GM21576 (cell line): Measurements from ENCODE around the gene MON2.
"Not testable (repeated sequence)": the region's sequence is repeated elsewhere in the genome, so short reads cannot be mapped to it uniquely, and the experiment has no call there.

ENCODE experiments used
- ATAC-seq: cut with Tn5 transposase; IDR thresholded peaks from one replicate; pipeline ENCODE4 v1.9.1; 2021; ENCODE audit warnings: mild to moderate bottlenecking, moderate library complexity; ENCODE audit not compliant: unreplicated experiment

Gene MON2

GRCh38 chr12:62472472-62472871 is 5.8 kb downstream of the MON2 start:
- no peak for ATAC-seq

GRCh38 chr12:62481843-62482540 is 15.4 kb downstream of the MON2 start:
- no peak for ATAC-seq

GRCh38 chr12:62482769-62483168 is 16.1 kb downstream of the MON2 start:
- ATAC-seq, result no peak

- ATAC-seq, result no peak
These were observed 17.6 kb downstream of the MON2 start for GRCh38 chr12:62484233-62484632.

GRCh38 chr12:62505786-62506185 is 39.2 kb downstream of the MON2 start:
- no peak for ATAC-seq

GRCh38 chr12:62512901-62513300 is 46.3 kb downstream of the MON2 start:
- ATAC-seq, result no peak

GRCh38 chr12:62514080-62514479 is 47.5 kb downstream of the MON2 start:
- not testable (repeated sequence) for ATAC-seq

- ATAC-seq, result no peak
These were observed 50.3 kb downstream of the MON2 start for GRCh38 chr12:62516927-62517326.

GRCh38 chr12:62517887-62518286 is 51.3 kb downstream of the MON2 start:
- no peak for ATAC-seq

GRCh38 chr12:62519043-62519442 is 52.4 kb downstream of the MON2 start:
- no peak for ATAC-seq

GRCh38 chr12:62520361-62520760 is 53.7 kb downstream of the MON2 start:
- ATAC-seq, result no peak

GRCh38 chr12:62522984-62523383 is 56.4 kb downstream of the MON2 start:
- ATAC-seq, result no peak

- no peak for ATAC-seq
These were observed 57.0 kb downstream of the MON2 start for GRCh38 chr12:62523619-62524018.

- no peak for ATAC-seq
These were observed 58.6 kb downstream of the MON2 start for GRCh38 chr12:62525271-62525670.

GRCh38 chr12:62530596-62530995 is 64.0 kb downstream of the MON2 start:
- ATAC-seq, result no peak

GRCh38 chr12:62532333-62532732 is 65.7 kb downstream of the MON2 start:
- no peak for ATAC-seq

GRCh38 chr12:62533087-62533754 is 66.6 kb downstream of the MON2 start:
- ATAC-seq, result no peak

GRCh38 chr12:62533755-62534107 is 67.1 kb downstream of the MON2 start:
- no peak for ATAC-seq

- no peak for ATAC-seq
These were observed 69.9 kb downstream of the MON2 start for GRCh38 chr12:62536546-62536945.

- no peak for ATAC-seq
These were observed 70.9 kb downstream of the MON2 start for GRCh38 chr12:62537551-62537950.

- no peak for ATAC-seq
These were observed 73.7 kb downstream of the MON2 start for GRCh38 chr12:62540354-62540753.

- no peak for ATAC-seq
These were observed 76.2 kb downstream of the MON2 start for GRCh38 chr12:62542814-62543213.

GRCh38 chr12:62543324-62543723 is 76.7 kb downstream of the MON2 start:
- no peak for ATAC-seq
